OCI-LY3 (cell line): ENCODE measurements around the gene FKBP5.

ENCODE experiments used
- EZH2phosphoT487 ChIP-seq: fragments of 200-600 bp; shearing (Covaris generic); IDR thresholded peaks from 2 replicates; pipeline ENCODE4 v1.6.1; 2018; ENCODE audit warnings: antibody characterized with exemption, mixed run types, low read depth
- TF ChIP-seq, protein P1 (sequence below): fragments of 200-600, 300-600 bp; sonication (generic); IDR thresholded peaks from 2 replicates; pipeline ENCODE4 v1.5.1; 2014; ENCODE audit warnings: antibody characterized with exemption, low read length, low read depth

DNA sequence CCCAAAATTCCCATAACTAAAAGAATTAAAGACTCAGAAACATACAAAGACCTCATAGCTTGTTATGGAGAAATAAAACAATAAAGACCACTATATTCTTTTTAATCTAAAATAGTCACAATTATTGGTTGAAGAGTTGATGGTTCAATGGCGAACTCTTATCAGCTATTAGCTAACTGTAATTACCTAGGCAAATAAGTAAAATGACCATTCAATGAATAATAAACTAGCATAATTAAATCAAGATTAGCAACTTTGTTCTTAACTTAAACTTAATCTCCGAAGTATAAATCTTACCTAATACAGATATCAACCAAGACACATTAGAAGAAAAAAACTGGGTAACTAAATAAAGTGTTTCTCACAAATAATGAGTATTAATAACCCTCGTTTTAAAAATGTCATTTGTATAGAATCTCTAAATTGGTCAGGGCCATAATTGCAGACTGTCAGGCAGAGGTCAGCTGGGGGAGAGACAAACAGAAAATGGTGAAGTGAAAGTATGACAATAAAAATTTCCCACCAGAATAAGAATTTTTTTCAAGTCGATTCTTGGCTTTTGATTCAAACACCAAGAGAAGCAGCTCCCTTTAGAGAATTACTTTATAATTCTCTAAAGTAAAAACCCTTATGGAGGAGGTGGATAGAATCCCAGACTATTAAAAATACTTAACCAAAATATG lies 1.7 kb downstream of the FKBP5 start:
- TF ChIP-seq, protein P1, sequence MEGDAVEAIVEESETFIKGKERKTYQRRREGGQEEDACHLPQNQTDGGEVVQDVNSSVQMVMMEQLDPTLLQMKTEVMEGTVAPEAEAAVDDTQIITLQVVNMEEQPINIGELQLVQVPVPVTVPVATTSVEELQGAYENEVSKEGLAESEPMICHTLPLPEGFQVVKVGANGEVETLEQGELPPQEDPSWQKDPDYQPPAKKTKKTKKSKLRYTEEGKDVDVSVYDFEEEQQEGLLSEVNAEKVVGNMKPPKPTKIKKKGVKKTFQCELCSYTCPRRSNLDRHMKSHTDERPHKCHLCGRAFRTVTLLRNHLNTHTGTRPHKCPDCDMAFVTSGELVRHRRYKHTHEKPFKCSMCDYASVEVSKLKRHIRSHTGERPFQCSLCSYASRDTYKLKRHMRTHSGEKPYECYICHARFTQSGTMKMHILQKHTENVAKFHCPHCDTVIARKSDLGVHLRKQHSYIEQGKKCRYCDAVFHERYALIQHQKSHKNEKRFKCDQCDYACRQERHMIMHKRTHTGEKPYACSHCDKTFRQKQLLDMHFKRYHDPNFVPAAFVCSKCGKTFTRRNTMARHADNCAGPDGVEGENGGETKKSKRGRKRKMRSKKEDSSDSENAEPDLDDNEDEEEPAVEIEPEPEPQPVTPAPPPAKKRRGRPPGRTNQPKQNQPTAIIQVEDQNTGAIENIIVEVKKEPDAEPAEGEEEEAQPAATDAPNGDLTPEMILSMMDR, result no peak
- no peak for TF ChIP-seq EZH2phosphoT487
